Endothelial cell of umbilical vein (primary cell): ENCODE measurements around the gene IPPK. TPM values are rescaled to one million over a fixed set of nuclear protein-coding genes. Genes with fewer than 3 reads are reported as not detected.

Experiments
- BruUV-seq: library from RNA; stranded (reverse); fragments of 400-500 nt; replicated peaks from 2 replicates; lab custom pipeline; 2021; lab: Mats Ljungman, UMichigan
- CTCF ChIA-PET: fragments of 300-600, 350-600 bp; sonication (Branson Sonifier 250); formaldehyde crosslinking; loops from one replicate; lab custom pipeline; 2021; ENCODE audit warnings: antibody characterized with exemption, inconsistent platforms; lab: Charles Lee
- POLR2A ChIA-PET: fragments of 300-600, 350-600 bp; sonication (Branson Sonifier 250); formaldehyde crosslinking; loops from one replicate; lab custom pipeline; 2021; ENCODE audit warnings: antibody characterized with exemption, inconsistent platforms; lab: Charles Lee
- DNase-seq: peaks from one replicate; pipeline ENCODE4 v3.0.0-alpha.2; 2011; ENCODE audit warnings: low read depth, low spot score
- FAIRE-seq: peaks from 2 replicates; lab custom pipeline; 2011; peaks lifted over from hg19 to GRCh38; lab: Jason Lieb, UNC
- H2AFZ ChIP-seq: 2 replicates; pipeline ENCODE4 v1.6.0; 2012; ENCODE audit warnings: low read depth, low read length, control low read depth, inconsistent platforms
- H3K27ac ChIP-seq: 2 replicates; pipeline ENCODE4 v1.5.1; 2011; ENCODE audit warnings: low read depth, mild to moderate bottlenecking, control low read depth, low read length, moderate library complexity; ENCODE audit not compliant: insufficient read depth
- H3K27me3 ChIP-seq, 2 experiments: 2 replicates each; pipeline versions ENCODE4 v1.6.0 to v1.6.1; 2011; ENCODE audit warnings: low read length in 2 of 2, mixed read lengths in 1 of 2; ENCODE audit not compliant: control insufficient read depth in 2 of 2, insufficient read depth in 2 of 2
- H3K36me3 ChIP-seq, 2 experiments: 2 replicates in 1 of 2; 3 replicates in 1 of 2; pipeline ENCODE4 v1.5.1; 2011; ENCODE audit warnings: low read length in 2 of 2, mild to moderate bottlenecking in 1 of 2, moderate library complexity in 1 of 2; ENCODE audit not compliant: control insufficient read depth in 2 of 2, insufficient read depth in 2 of 2; ENCODE audit errors: extremely low read depth in 1 of 2
- H3K4me1 ChIP-seq: 3 replicates; pipeline ENCODE4 v1.5.1; 2011; ENCODE audit warnings: mild to moderate bottlenecking, low read length; ENCODE audit not compliant: control insufficient read depth, insufficient read depth; ENCODE audit errors: extremely low read depth
- H3K4me2 ChIP-seq: 2 replicates; pipeline ENCODE4 v1.6.1; 2011; ENCODE audit warnings: low read length, control low read depth, mixed read lengths; ENCODE audit not compliant: insufficient read depth
- H3K4me3 ChIP-seq, 3 experiments: fragments of 200-600 bp in 1 of 3; sonication (generic), shearing (Covaris generic) in 1 of 3; replicated peaks in 1 of 3; 2 replicates each; pipeline ENCODE4 v1.5.1; 2011 to 2016; ENCODE audit warnings: control low read depth in 3 of 3, low read length in 3 of 3, mild to moderate bottlenecking in 2 of 3, inconsistent platforms in 1 of 3, low read depth in 1 of 3, moderate library complexity in 1 of 3; ENCODE audit not compliant: insufficient read depth in 1 of 3
- H3K79me2 ChIP-seq: 2 replicates; pipeline ENCODE4 v1.6.0; 2012; ENCODE audit warnings: low read length, inconsistent platforms; ENCODE audit not compliant: control insufficient read depth, insufficient read depth
- H3K9ac ChIP-seq: replicated peaks from 2 replicates; pipeline ENCODE3; 2011; ENCODE audit warnings: low read length, control low read depth; ENCODE audit not compliant: insufficient read depth; ENCODE audit errors: extremely low read depth
- H3K9me1 ChIP-seq: replicated peaks from 3 replicates; pipeline ENCODE4 v1.6.0; 2011; ENCODE audit warnings: mild to moderate bottlenecking, low read length; ENCODE audit not compliant: control insufficient read depth, insufficient read depth; ENCODE audit errors: extremely low read depth
- H3K9me3 ChIP-seq: replicated peaks from 2 replicates; pipeline ENCODE4 v1.5.1; 2012; ENCODE audit warnings: low read length, inconsistent platforms; ENCODE audit not compliant: control insufficient read depth, insufficient read depth
- H4K20me1 ChIP-seq: replicated peaks from 2 replicates; pipeline ENCODE3; 2011; ENCODE audit warnings: mild to moderate bottlenecking, low read length; ENCODE audit not compliant: control insufficient read depth, insufficient read depth; ENCODE audit errors: extremely low read depth
- CTCF ChIP-seq, 2 donors: IDR thresholded peaks; 1 replicate in 1 of 2; 2 replicates in 1 of 2; pipeline ENCODE4 v1.5.1; 2011; ENCODE audit warnings: low read length in 2 of 2, mild to moderate bottlenecking in 2 of 2, moderate library complexity in 2 of 2, control low read depth in 1 of 2, inconsistent platforms in 1 of 2, low read depth in 1 of 2; ENCODE audit not compliant: insufficient read depth in 1 of 2; ENCODE audit errors: extremely low read depth in 1 of 2
- EZH2 ChIP-seq: IDR thresholded peaks from 2 replicates; pipeline ENCODE4 v1.6.1; 2012; ENCODE audit warnings: borderline replicate concordance, low read depth, mild to moderate bottlenecking, moderate library complexity, low read length, inconsistent platforms; ENCODE audit not compliant: severe bottlenecking
- FOS ChIP-seq: IDR thresholded peaks from 2 replicates; pipeline ENCODE4 v1.6.1; 2011; ENCODE audit warnings: mild to moderate bottlenecking, low read length, moderate library complexity, borderline replicate concordance; ENCODE audit not compliant: insufficient read depth
- GATA2 ChIP-seq: IDR thresholded peaks from 2 replicates; pipeline ENCODE4 v1.7.0; 2011; ENCODE audit warnings: low read depth, mild to moderate bottlenecking, moderate library complexity, mixed read lengths, low read length; ENCODE audit not compliant: insufficient read length, insufficient read depth
- JUN ChIP-seq: IDR thresholded peaks from 2 replicates; pipeline ENCODE4 v1.6.1; 2011; ENCODE audit warnings: borderline replicate concordance, low read depth; ENCODE audit not compliant: insufficient read length, insufficient read depth
- MAX ChIP-seq: IDR thresholded peaks from 2 replicates; pipeline ENCODE4 v1.6.1; 2011; ENCODE audit not compliant: insufficient read depth, insufficient read length
- MYC ChIP-seq: IDR thresholded peaks from one replicate; pipeline ENCODE4 v1.6.1; 2011; ENCODE audit warnings: mild to moderate bottlenecking, low read depth, low read length
- POLR2A ChIP-seq: IDR thresholded peaks from 2 replicates; pipeline ENCODE4 v1.6.1; 2012; ENCODE audit warnings: low read depth, mild to moderate bottlenecking, control low read depth, low read length
- POLR2AphosphoS5 ChIP-seq: IDR thresholded peaks from 2 replicates; pipeline ENCODE4 v1.6.1; 2012; ENCODE audit warnings: low read depth, mild to moderate bottlenecking, control low read depth, low read length, moderate library complexity; ENCODE audit not compliant: insufficient read depth
- dilution Hi-C: fragments of 300-500 bp; cut with MboI; formaldehyde crosslinking; loops from one replicate; pipeline ENCODE4 v1.15.0; 2019; ENCODE audit warnings: low sequenced_read_pairs; ENCODE audit not compliant: extremely low pct_ligation_motif_present
- intact Hi-C: fragments of 100-400 bp; cut with micrococcal nuclease; formaldehyde crosslinking; loops from one replicate; pipeline ENCODE4 v1.10.0; 2022
- polyA plus RNA-seq, 4 experiments: library from polyadenylated mRNA; depleted of rRNA in 3 of 4; stranded (reverse) in 3 of 4; unstranded in 1 of 4; fragments of >200 nt; gene quantifications; 2 replicates each; pipeline versions ENCODE4 v1.2.1 to v1.2.3, GENCODE V29; 2011 to 2012; ENCODE audit warnings: missing spikeins in 1 of 4
- total RNA-seq: library from RNA; stranded (reverse); gene quantifications from 2 replicates; pipeline ENCODE4 v1.2.3, GENCODE V29; 2021

IPPK gene
- total and polyA plus RNA-seq, 2 donors (not counting 3 experiments of a cell fraction or from before 2014, with no cell fraction given), result 14.0 to 28.0 TPM

- Histone ChIP-seq H3K36me3 (peaks cover 13 to 21% of the 10 kb centered on the region in 2 experiments), H3K27ac (no peak overlapping the region), H3K4me3 (no peak overlapping the region), H4K20me1 (no peaks in the 10 kb centered on the region), H3K4me2 (no peak overlapping the region), H3K4me1 (no peaks in the 10 kb centered on the region), H2AFZ (no peak overlapping the region), H3K79me2 (peaks cover 2% of the 10 kb centered on the region), H3K9me3 (no peaks in the 10 kb centered on the region), H3K9ac (no peak overlapping the region), H3K27me3 (no peaks in the 10 kb centered on the region), H3K9me1 (no peaks in the 10 kb centered on the region)
- DNase-seq (no peak), FAIRE-seq (no peak)
- no TSS peak for BruUV-seq
- dilution Hi-C loops, result no loop called here
- intact Hi-C loops, result no loop called here
- ChIA-PET POLR2A (no interaction called here), CTCF (no interaction called here)
- TF ChIP-seq FOS, result no peak
- TF ChIP-seq POLR2A, result no peak
- TF ChIP-seq EZH2, result no peak
- no peak for TF ChIP-seq GATA2
Measured at GRCh38 chr9:92620845-92621244, 49.1 kb downstream of the IPPK start.

- CTCF ChIA-PET, result no interaction called here
- no peaks in the 10 kb centered on the region for H3K79me2 ChIP-seq
- dilution Hi-C loops (no loop called here), intact Hi-C loops (no loop called here)
- H3K36me3 ChIP-seq, result peaks cover 17 to 19% of the 10 kb centered on the region in 2 experiments
- H2AFZ ChIP-seq, result no peak overlapping the region
- no peak overlapping the region for H3K9ac ChIP-seq
- no peaks in the 10 kb centered on the region for H3K9me1 ChIP-seq
- TF ChIP-seq MYC (no peak), CTCF (IDR thresholded peaks at IDR 0.05; ENCODE audit: extremely low read depth in 1 of 2, insufficient read depth in 1 of 2, low read depth in 1 of 2, low read length in 2 of 2) (no peak), POLR2A (no peak), GATA2 (no peak), EZH2 (no peak), MAX (no peak), FOS (no peak), POLR2AphosphoS5 (no peak), JUN (no peak)
- H4K20me1 ChIP-seq, result no peaks in the 10 kb centered on the region
- DNase-seq (no peak), FAIRE-seq (no peak)
- H3K4me1 ChIP-seq, result no peaks in the 10 kb centered on the region
- POLR2A ChIA-PET, result no interaction called here
- BruUV-seq, result no TSS peak
- no peaks in the 10 kb centered on the region for H3K9me3 ChIP-seq
- no peaks in the 10 kb centered on the region for H3K27me3 ChIP-seq
- no peak overlapping the region for H3K27ac ChIP-seq
- H3K4me2 ChIP-seq, result no peak overlapping the region
- no peak overlapping the region for H3K4me3 ChIP-seq
Measured at GRCh38 chr9:92619601-92620300, 50.2 kb downstream of the IPPK start.
